WTC11 (cell line): ENCODE results near the gene GPRC5C. TPM values are rescaled to one million over a fixed set of nuclear protein-coding genes. Genes with fewer than 3 reads are reported as not detected.

Source experiments
- ATAC-seq: fragments of 200-7000 bp; cut with Tn5 transposase; 2 replicates; pipeline ENCODE4 v1.10.0; 2021; ENCODE audit warnings: mild to moderate bottlenecking, moderate library complexity
- CTCF ChIA-PET: fragments of 300-600 bp; sonication (Branson Sonifier 250); formaldehyde crosslinking; loops from one replicate; lab custom pipeline; 2021; ENCODE audit warnings: antibody characterized with exemption; lab: Charles Lee
- POLR2A ChIA-PET: fragments of 350-600 bp; sonication (Branson Sonifier 250); formaldehyde crosslinking; loops from one replicate; lab custom pipeline; 2021; ENCODE audit warnings: antibody characterized with exemption; lab: Charles Lee
- DNase-seq: peaks from one replicate; pipeline ENCODE4 v3.0.0; 2021; ENCODE audit warnings: low spot score
- H3K27ac Mint-ChIP-seq: 2 replicates; pipeline ENCODE4 v1.8.0; 2021; ENCODE audit warnings: mixed read lengths
- H3K27me3 Mint-ChIP-seq: 2 replicates; pipeline ENCODE4 v1.8.0; 2021; ENCODE audit warnings: low read depth, mild to moderate bottlenecking, moderate library complexity, mixed read lengths
- H3K36me3 Mint-ChIP-seq: 2 replicates; pipeline ENCODE4 v1.8.0; 2021; ENCODE audit warnings: mixed read lengths
- H3K4me1 Mint-ChIP-seq: 2 replicates; pipeline ENCODE4 v1.8.0; 2022; ENCODE audit warnings: mixed read lengths
- H3K4me3 Mint-ChIP-seq: 2 replicates; pipeline ENCODE4 v1.8.0; 2021; ENCODE audit warnings: mild to moderate bottlenecking, moderate library complexity, mixed read lengths
- H3K9me3 Mint-ChIP-seq: 2 replicates; pipeline ENCODE4 v1.8.0; 2021; ENCODE audit warnings: mixed read lengths
- ESRRA ChIP-seq: sonication (generic); formaldehyde crosslinking; IDR thresholded peaks from 2 replicates; pipeline ENCODE4 v1.8.1; 2022; ENCODE audit warnings: mild to moderate bottlenecking, missing genetic modification reagents, borderline replicate concordance
- ETV6 ChIP-seq: sonication (generic); formaldehyde crosslinking; IDR thresholded peaks from 2 replicates; pipeline ENCODE4 v1.8.1; 2022; ENCODE audit warnings: mild to moderate bottlenecking, missing genetic modification reagents
- FOXJ3 ChIP-seq: sonication (generic); formaldehyde crosslinking; IDR thresholded peaks from 2 replicates; pipeline ENCODE4 v1.9.0; 2021; ENCODE audit warnings: missing genetic modification reagents, mild to moderate bottlenecking, borderline replicate concordance
- GABPB1 ChIP-seq: sonication (generic); formaldehyde crosslinking; IDR thresholded peaks from 2 replicates; pipeline ENCODE4 v1.8.1; 2023; ENCODE audit warnings: mild to moderate bottlenecking, missing genetic modification reagents
- GTF2I ChIP-seq: fragments of 250-450 bp; sonication (Bioruptor Pico); conservative IDR thresholded peaks from 2 replicates; pipeline ENCODE4 v1.4.0; 2021; ENCODE audit warnings: mild to moderate bottlenecking
- KAT7 ChIP-seq: sonication (generic); formaldehyde crosslinking; IDR thresholded peaks from 2 replicates; pipeline ENCODE4 v1.8.1; 2023; ENCODE audit warnings: missing genetic modification reagents, mild to moderate bottlenecking, borderline replicate concordance
- NR1H2 ChIP-seq: sonication (generic); formaldehyde crosslinking; IDR thresholded peaks from 2 replicates; pipeline ENCODE4 v1.9.0; 2021; ENCODE audit warnings: mild to moderate bottlenecking, moderate library complexity, missing genetic modification reagents
- NR2C2 ChIP-seq: sonication (generic); formaldehyde crosslinking; IDR thresholded peaks from 2 replicates; pipeline ENCODE4 v1.8.0; 2022; ENCODE audit warnings: mild to moderate bottlenecking, missing genetic modification reagents
- RELA ChIP-seq: sonication (generic); formaldehyde crosslinking; IDR thresholded peaks from 2 replicates; pipeline ENCODE4 v1.8.1; 2022; ENCODE audit warnings: missing genetic modification reagents, mild to moderate bottlenecking, borderline replicate concordance
- SMAD4 ChIP-seq: sonication (generic); formaldehyde crosslinking; IDR thresholded peaks from 2 replicates; pipeline ENCODE4 v1.8.0; 2022; ENCODE audit warnings: mild to moderate bottlenecking, missing genetic modification reagents
- TCF7 ChIP-seq: sonication (generic); formaldehyde crosslinking; IDR thresholded peaks from 2 replicates; pipeline ENCODE4 v1.8.0; 2022; ENCODE audit warnings: mild to moderate bottlenecking, low read depth, missing genetic modification reagents, moderate library complexity
- TP53 ChIP-seq: sonication (generic); formaldehyde crosslinking; IDR thresholded peaks from 2 replicates; pipeline ENCODE4 v1.8.1; 2023; ENCODE audit warnings: mild to moderate bottlenecking, missing genetic modification reagents
- ZBTB21 ChIP-seq: sonication (generic); formaldehyde crosslinking; IDR thresholded peaks from 2 replicates; pipeline ENCODE4 v1.8.1; 2023; ENCODE audit warnings: mild to moderate bottlenecking, missing genetic modification reagents, borderline replicate concordance
- ZNF121 ChIP-seq: sonication (generic); formaldehyde crosslinking; IDR thresholded peaks from 2 replicates; pipeline ENCODE4 v1.8.0; 2023; ENCODE audit warnings: missing genetic modification reagents
- ZNF263 ChIP-seq: sonication (generic); formaldehyde crosslinking; IDR thresholded peaks from 2 replicates; pipeline ENCODE4 v1.8.1; 2022; ENCODE audit warnings: low read depth, mild to moderate bottlenecking, moderate library complexity, missing genetic modification reagents
- ZNF396 ChIP-seq: fragments of 250-450 bp; sonication (Bioruptor Pico); IDR thresholded peaks from 2 replicates; pipeline ENCODE4 v1.8.0; 2021; ENCODE audit warnings: mild to moderate bottlenecking, moderate library complexity, borderline replicate concordance
- ZNF671 ChIP-seq: fragments of 250-450 bp; sonication (Bioruptor Pico); IDR thresholded peaks from 2 replicates; pipeline ENCODE4 v1.8.0; 2021; ENCODE audit warnings: mild to moderate bottlenecking
- total RNA-seq: library from RNA; stranded (reverse); gene quantifications from 3 replicates; pipeline ENCODE4 v1.2.3, GENCODE V29; 2021
- TF ChIP-seq, protein P1 (sequence below): sonication (generic); formaldehyde crosslinking; conservative IDR thresholded peaks from 2 replicates; pipeline ENCODE4 v1.8.1; 2022; ENCODE audit warnings: mild to moderate bottlenecking, missing genetic modification reagents
- TF ChIP-seq, protein P2 (sequence below): sonication (generic); formaldehyde crosslinking; conservative IDR thresholded peaks from 2 replicates; pipeline ENCODE4 v1.8.1; 2023; ENCODE audit warnings: mild to moderate bottlenecking, low read depth, missing genetic modification reagents, moderate library complexity
- TF ChIP-seq, protein P3 (sequence below): fragments of 200-600 bp; IDR thresholded peaks from 2 replicates; pipeline ENCODE4 v1.8.0; 2022; ENCODE audit warnings: antibody characterized with exemption
- TF ChIP-seq, protein P4 (sequence below): sonication (generic); formaldehyde crosslinking; IDR thresholded peaks from 2 replicates; pipeline ENCODE4 v1.8.1; 2022; ENCODE audit warnings: mild to moderate bottlenecking, moderate library complexity, missing genetic modification reagents

GPRC5C gene
- total RNA-seq, 1 experiment from 2014 or later, result 19.6 TPM

DNA sequence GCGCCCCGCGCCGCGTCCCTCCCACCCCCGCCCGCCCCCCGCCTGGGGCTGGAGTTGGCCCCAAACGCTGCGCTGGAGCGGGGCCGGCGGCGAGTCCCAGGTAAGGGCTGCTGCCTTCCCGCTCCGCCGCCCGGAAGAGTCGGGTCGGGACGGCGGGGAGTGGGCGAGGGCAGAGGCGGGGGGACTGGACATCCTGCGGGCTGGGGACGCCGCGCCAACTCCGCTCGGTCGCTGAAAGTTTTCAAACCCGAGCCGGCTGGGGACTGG lies 469 bp downstream of the GPRC5C start:
- ATAC-seq, result no peak; the same call in 1 of the 2 replicates
- Mint-ChIP-seq H3K9me3 (no peaks in the 10 kb centered on the region), H3K4me3 (peak overlapping the region; percentile 80), H3K4me1 (peaks cover 31% of the 10 kb centered on the region), H3K36me3 (no peaks in the 10 kb centered on the region; the same call in 1 of the 2 replicates), H3K27ac (no peak overlapping the region), H3K27me3 (peaks cover 37% of the 10 kb centered on the region)
- TF ChIP-seq, protein P1, sequence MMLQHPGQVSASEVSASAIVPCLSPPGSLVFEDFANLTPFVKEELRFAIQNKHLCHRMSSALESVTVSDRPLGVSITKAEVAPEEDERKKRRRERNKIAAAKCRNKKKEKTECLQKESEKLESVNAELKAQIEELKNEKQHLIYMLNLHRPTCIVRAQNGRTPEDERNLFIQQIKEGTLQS (CRISPR knock-in tag), result no peak
- TF ChIP-seq, protein P2, sequence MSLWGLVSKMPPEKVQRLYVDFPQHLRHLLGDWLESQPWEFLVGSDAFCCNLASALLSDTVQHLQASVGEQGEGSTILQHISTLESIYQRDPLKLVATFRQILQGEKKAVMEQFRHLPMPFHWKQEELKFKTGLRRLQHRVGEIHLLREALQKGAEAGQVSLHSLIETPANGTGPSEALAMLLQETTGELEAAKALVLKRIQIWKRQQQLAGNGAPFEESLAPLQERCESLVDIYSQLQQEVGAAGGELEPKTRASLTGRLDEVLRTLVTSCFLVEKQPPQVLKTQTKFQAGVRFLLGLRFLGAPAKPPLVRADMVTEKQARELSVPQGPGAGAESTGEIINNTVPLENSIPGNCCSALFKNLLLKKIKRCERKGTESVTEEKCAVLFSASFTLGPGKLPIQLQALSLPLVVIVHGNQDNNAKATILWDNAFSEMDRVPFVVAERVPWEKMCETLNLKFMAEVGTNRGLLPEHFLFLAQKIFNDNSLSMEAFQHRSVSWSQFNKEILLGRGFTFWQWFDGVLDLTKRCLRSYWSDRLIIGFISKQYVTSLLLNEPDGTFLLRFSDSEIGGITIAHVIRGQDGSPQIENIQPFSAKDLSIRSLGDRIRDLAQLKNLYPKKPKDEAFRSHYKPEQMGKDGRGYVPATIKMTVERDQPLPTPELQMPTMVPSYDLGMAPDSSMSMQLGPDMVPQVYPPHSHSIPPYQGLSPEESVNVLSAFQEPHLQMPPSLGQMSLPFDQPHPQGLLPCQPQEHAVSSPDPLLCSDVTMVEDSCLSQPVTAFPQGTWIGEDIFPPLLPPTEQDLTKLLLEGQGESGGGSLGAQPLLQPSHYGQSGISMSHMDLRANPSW, result no peak
- TF ChIP-seq NR2C2 (CRISPR knock-in tag), result no peak
- TF ChIP-seq ZBTB21 (CRISPR knock-in tag), result no peak
- TF ChIP-seq RELA (CRISPR knock-in tag), result no peak
- no peak for TF ChIP-seq GTF2I (CRISPR knock-in tag)
- TF ChIP-seq ZNF671 (CRISPR knock-in tag), result no peak
- TF ChIP-seq SMAD4 (CRISPR knock-in tag), result no peak
- TF ChIP-seq, protein P3, sequence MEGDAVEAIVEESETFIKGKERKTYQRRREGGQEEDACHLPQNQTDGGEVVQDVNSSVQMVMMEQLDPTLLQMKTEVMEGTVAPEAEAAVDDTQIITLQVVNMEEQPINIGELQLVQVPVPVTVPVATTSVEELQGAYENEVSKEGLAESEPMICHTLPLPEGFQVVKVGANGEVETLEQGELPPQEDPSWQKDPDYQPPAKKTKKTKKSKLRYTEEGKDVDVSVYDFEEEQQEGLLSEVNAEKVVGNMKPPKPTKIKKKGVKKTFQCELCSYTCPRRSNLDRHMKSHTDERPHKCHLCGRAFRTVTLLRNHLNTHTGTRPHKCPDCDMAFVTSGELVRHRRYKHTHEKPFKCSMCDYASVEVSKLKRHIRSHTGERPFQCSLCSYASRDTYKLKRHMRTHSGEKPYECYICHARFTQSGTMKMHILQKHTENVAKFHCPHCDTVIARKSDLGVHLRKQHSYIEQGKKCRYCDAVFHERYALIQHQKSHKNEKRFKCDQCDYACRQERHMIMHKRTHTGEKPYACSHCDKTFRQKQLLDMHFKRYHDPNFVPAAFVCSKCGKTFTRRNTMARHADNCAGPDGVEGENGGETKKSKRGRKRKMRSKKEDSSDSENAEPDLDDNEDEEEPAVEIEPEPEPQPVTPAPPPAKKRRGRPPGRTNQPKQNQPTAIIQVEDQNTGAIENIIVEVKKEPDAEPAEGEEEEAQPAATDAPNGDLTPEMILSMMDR, result no peak
- no peak for TF ChIP-seq KAT7
- no peak for TF ChIP-seq ZNF396 (CRISPR knock-in tag)
- TF ChIP-seq TCF7, result no peak
- no peak for TF ChIP-seq ETV6
- TF ChIP-seq TP53, result no peak
- TF ChIP-seq, protein P4, sequence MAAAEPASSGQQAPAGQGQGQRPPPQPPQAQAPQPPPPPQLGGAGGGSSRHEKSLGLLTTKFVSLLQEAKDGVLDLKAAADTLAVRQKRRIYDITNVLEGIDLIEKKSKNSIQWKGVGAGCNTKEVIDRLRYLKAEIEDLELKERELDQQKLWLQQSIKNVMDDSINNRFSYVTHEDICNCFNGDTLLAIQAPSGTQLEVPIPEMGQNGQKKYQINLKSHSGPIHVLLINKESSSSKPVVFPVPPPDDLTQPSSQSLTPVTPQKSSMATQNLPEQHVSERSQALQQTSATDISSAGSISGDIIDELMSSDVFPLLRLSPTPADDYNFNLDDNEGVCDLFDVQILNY (CRISPR knock-in tag), result no peak
- no peak for TF ChIP-seq ZNF263 (CRISPR knock-in tag)
- no peak for TF ChIP-seq FOXJ3 (CRISPR knock-in tag)
- no peak for TF ChIP-seq GABPB1
- no peak for TF ChIP-seq NR1H2 (CRISPR knock-in tag)
- DNase-seq, result no peak
- ChIA-PET POLR2A (no interaction called here), CTCF (no interaction called here)

DNA sequence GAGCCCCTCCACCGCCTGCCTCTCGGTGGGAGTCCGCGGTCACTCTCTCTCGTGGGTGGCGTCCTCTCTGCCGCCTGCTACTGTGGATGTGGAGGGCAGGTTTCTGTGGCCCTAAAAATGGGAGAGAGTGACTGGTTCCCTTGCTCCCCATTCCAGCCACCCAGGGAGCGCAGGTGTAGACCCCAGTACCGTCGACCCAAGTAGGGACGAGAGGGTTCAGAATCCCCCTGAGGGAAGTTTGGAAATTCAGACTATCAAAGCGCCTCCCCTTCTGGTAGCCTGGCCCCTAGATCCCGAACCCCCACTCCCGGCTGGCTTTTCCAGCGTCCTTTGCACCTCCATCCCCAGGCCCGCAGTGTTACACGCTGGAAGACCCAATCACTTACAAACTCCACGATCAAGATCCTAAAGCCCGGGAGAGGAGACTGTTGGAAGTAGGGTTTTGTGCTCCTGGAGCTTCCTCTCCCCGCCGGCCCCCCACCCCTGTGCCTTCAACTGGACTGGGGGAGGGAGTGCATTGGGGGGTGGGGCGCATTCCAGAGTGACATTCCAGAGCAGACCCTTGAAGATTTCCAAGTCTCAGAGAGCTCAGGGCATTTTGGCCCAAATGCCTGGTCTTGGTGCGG lies 991 bp downstream of the GPRC5C start:
- 0 out of 2 replicates have a peak, but pooled peaks have one; percentile 26 for TF ChIP-seq ZNF121 (CRISPR knock-in tag)
- TF ChIP-seq ESRRA (CRISPR knock-in tag), result no peak
- TF ChIP-seq, all 79 proteins: peak for 1
- Mint-ChIP-seq H3K36me3 (no peaks in the 10 kb centered on the region; the same call in 1 of the 2 replicates), H3K4me1 (peaks cover 26% of the 10 kb centered on the region), H3K9me3 (peaks cover 2% of the 10 kb centered on the region), H3K27ac (no peak overlapping the region), H3K27me3 (peaks cover 37% of the 10 kb centered on the region), H3K4me3 (peak overlapping the region; percentile 80)
- peak; percentile 8 for ATAC-seq
- CTCF ChIA-PET, result interaction anchor here (0.8 to 7.4 kb wide), 6 partner anchors 12 to 71 kb away, joined by 3 to 151 read pairs (median 6); partner anchors contain the start of genes BTBD17 and GPR142
- DNase-seq, result peak; percentile 70
- POLR2A ChIA-PET, result interaction anchor here (0.7 to 1.9 kb wide), 5 partner anchors 10 to 54 kb away, joined by 3 to 12 read pairs (median 4); no protein-coding TSS in a partner anchor
